Central memory CD8-positive, alpha-beta T cell (primary cell): ENCODE data around the gene PRKCG.
"Not testable (repeated sequence)": the region's sequence is repeated elsewhere in the genome, so short reads cannot be mapped to it uniquely, and the experiment has no call there.

Experiments
- ATAC-seq: fragments of 150-1000 bp; cut with Tn5 transposase; replicated peaks from 2 replicates; pipeline ENCODE4 v1.10.0; 2022; ENCODE audit warnings: mild to moderate bottlenecking, moderate FRiP score, moderate number of reproducible peaks; ENCODE audit not compliant: poor library complexity, severe bottlenecking; ENCODE audit errors: extremely low read depth
- DNase-seq, 2 donors: peaks; one replicate each; pipeline ENCODE4 v3.0.0; 2021; ENCODE audit warnings: low spot score in 2 of 2
- H3K27ac Mint-ChIP-seq: one replicate; pipeline ENCODE4 v1.8.0; 2022; ENCODE audit warnings: low read depth, mild to moderate bottlenecking, moderate library complexity, mixed read lengths
- H3K27me3 Mint-ChIP-seq: one replicate; pipeline ENCODE4 v1.8.0; 2022; ENCODE audit warnings: mixed read lengths
- H3K36me3 Mint-ChIP-seq: one replicate; pipeline ENCODE4 v1.8.0; 2022; ENCODE audit warnings: mild to moderate bottlenecking, moderate library complexity, mixed read lengths; ENCODE audit not compliant: insufficient read depth
- H3K4me1 Mint-ChIP-seq: one replicate; pipeline ENCODE4 v1.8.0; 2022; ENCODE audit warnings: mixed read lengths
- H3K4me3 Mint-ChIP-seq: one replicate; pipeline ENCODE4 v1.8.0; 2022; ENCODE audit warnings: mild to moderate bottlenecking, moderate library complexity, mixed read lengths
- H3K9me3 Mint-ChIP-seq: one replicate; pipeline ENCODE4 v1.8.0; 2022; ENCODE audit warnings: mixed read lengths

The PRKCG gene

DNA sequence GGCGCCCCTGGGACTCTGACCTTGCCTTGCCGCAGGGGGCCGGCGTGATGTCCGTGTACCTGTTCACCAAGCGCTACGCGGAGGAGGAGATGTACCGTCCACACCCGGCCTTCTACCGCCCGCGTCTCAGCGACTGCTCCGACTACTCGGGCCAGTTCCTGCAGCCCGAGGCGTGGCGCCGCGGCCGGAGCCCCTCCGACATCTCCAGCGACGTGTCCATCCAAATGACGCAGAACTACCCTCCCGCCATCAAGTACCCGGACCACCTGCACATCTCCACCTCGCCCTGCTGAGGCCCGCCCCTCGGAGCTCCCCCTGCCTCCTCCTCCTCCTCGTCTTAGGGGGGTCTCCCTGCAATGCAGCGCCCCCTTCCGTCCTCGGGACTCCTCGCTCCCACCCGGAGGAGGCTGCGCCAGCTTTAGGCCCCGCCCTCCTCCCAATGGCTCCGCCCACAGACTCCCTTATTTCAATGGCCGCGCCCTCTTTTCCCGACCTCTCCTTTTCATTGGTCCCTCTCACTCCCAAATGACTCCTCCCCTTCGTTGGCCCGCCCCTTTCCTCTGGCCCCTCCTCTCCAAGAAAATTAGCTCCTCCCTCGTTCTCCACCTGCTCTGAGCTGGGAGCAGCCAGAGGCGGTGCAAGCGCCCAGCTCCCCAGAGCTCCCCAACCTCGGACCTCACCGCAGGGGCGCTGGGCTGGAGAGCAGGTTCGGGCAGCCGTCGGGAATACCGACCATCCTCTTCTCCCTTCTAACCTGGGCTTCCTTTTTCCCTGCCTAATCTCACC, 60.2 kb downstream of the PRKCG start:
- Mint-ChIP-seq H3K27ac (no peak overlapping the region), H3K4me1 (peaks cover 8% of the 10 kb centered on the region), H3K27me3 (peaks cover 84% of the 10 kb centered on the region), H3K9me3 (peaks cover 5% of the 10 kb centered on the region), H3K4me3 (no peak overlapping the region), H3K36me3 (no peaks in the 10 kb centered on the region)
- ATAC-seq (no peak), DNase-seq (no peak)

DNA sequence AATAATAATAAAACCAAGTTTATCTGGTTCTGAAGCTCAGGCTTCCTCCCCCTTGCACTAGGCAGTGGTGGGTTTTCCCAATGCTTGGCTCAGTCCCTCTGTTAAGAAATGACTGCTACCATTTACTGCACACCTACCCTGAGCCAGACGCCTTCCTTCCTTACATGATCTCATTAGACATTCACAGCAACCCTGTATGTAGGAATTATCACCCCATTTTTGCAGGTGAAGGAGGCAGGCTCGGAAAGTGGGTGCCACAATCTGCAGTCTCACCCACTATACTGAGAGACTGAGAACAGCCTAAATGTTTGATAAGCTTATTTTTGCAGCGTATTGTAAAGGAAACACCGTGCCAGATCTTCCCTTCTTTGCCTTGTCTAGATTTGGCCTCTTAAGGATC, 62.4 kb downstream of the PRKCG start:
- no peaks in the 10 kb centered on the region for H3K36me3 Mint-ChIP-seq
- no peak overlapping the region for H3K4me3 Mint-ChIP-seq
- no peak for ATAC-seq
- H3K9me3 Mint-ChIP-seq, result peaks cover 5% of the 10 kb centered on the region
- H3K27me3 Mint-ChIP-seq, result peaks cover 77% of the 10 kb centered on the region
- H3K27ac Mint-ChIP-seq, result no peak overlapping the region
- DNase-seq, result no peak
- peaks cover 8% of the 10 kb centered on the region for H3K4me1 Mint-ChIP-seq

DNA sequence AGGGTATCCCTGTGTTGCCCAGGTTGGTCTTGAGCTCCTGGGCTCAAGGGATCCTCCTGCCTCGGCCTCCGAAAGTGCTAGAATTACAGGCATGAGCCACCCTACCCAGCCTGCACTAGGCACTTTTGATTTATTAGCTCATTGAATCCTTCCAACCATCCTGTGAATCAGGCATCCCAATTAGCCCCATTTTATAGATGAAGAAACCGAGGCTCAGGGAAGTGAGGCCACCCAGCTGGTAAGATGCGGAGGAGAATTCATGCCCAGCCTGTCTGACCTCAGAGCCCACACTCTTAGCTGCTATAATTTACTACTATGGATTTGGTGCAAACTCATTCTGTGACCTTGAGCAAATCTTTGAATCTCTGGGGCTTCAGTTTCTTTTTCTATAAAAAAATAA, 62.9 kb downstream of the PRKCG start:
- no peak overlapping the region for H3K4me3 Mint-ChIP-seq
- H3K27ac Mint-ChIP-seq, result no peak overlapping the region
- no peaks in the 10 kb centered on the region for H3K36me3 Mint-ChIP-seq
- DNase-seq, result no peak
- H3K4me1 Mint-ChIP-seq, result peaks cover 8% of the 10 kb centered on the region
- no peak for ATAC-seq
- H3K27me3 Mint-ChIP-seq, result peaks cover 72% of the 10 kb centered on the region
- peaks cover 5% of the 10 kb centered on the region for H3K9me3 Mint-ChIP-seq

DNA sequence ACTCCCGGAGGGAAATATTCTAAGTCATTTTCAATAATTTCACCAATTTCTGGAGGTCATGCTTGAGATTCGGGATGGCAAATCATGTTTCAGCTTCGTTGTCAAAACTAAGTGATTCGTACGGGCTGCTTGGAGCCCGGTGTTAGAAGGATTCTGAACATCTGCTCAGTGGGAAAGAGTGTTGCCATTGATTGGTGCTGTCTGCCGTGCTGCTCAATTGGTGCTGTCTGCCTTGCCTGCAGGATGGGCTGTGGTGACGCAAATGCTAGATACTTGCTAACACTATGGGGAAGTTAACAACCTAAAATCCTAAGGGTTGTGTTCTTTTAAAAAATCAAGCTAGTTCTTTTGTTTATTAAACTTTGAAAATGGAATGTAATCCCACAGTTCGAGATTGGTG, 63.4 kb downstream of the PRKCG start:
- H3K36me3 Mint-ChIP-seq, result no peaks in the 10 kb centered on the region
- H3K4me3 Mint-ChIP-seq, result no peak overlapping the region
- peaks cover 8% of the 10 kb centered on the region for H3K4me1 Mint-ChIP-seq
- H3K27ac Mint-ChIP-seq, result no peak overlapping the region
- ATAC-seq (no peak), DNase-seq (no peak)
- peaks cover 67% of the 10 kb centered on the region for H3K27me3 Mint-ChIP-seq
- peaks cover 5% of the 10 kb centered on the region for H3K9me3 Mint-ChIP-seq

DNA sequence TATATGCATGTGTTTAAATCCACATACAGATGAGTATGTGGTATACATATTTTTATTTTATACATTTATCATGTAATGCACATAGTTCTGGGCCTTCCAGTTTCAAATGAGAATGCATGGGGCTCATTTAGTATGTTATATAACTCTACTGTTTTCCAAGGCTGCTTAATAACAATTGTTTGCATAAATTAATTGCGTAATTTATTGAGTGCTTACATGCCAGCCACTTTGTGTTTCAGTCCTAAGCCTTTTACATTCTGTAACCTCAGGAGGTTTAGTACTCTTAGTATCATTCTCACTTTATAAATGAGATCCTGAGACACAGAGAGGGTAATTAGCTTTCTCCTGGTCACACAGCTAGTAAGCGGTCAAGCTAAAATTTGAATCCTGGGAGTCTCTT, 64.0 kb downstream of the PRKCG start:
- Mint-ChIP-seq H3K27ac (no peak overlapping the region), H3K9me3 (peaks cover 5% of the 10 kb centered on the region), H3K36me3 (no peaks in the 10 kb centered on the region), H3K4me3 (no peak overlapping the region), H3K4me1 (peaks cover 8% of the 10 kb centered on the region), H3K27me3 (peaks cover 61% of the 10 kb centered on the region)
- no peak for ATAC-seq
- DNase-seq, result no peak

DNA sequence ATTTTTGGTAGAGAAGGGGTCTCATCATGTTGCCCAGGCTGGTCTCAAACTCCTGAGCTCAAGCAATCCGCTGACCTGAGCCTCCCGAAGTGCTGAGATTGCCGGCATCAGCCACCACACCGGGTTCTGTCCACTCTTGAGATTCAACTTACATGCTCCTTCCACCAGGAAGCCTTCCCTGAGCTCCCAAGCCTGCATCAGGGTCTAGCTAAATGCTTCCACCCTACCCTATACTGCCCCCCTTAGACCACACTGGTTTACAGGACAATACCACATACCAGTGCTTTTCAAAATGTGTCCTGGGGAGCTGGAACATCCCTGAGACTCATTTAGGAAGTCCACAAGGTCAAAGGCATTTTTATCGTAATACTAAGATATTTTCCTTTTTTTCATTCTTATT, 65.6 kb downstream of the PRKCG start:
- no peak for ATAC-seq
- H3K9me3 Mint-ChIP-seq, result peaks cover 3% of the 10 kb centered on the region
- H3K36me3 Mint-ChIP-seq, result no peaks in the 10 kb centered on the region
- no peak overlapping the region for H3K4me3 Mint-ChIP-seq
- H3K27me3 Mint-ChIP-seq, result peaks cover 60% of the 10 kb centered on the region
- H3K27ac Mint-ChIP-seq, result no peak overlapping the region
- no peak for DNase-seq
- peaks cover 6% of the 10 kb centered on the region for H3K4me1 Mint-ChIP-seq

DNA sequence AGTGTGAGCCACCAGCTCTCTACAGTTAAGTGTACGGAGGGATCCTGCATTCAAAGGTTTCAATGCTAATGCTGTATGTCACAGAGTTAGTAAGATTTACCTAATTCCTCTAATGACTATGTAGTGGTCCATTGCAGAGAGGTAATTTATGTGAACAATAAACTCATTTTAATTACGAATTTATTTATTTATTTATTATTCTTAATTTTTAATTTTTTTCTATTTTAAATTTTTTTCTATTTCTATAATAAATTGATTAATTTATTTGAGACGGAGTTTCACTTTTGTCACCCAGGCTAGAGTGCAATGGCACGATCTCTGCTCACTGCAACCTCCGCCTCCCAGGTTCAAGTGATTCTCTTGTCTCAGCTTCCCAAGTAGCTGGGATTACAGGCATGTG, 66.6 kb downstream of the PRKCG start:
- H3K9me3 Mint-ChIP-seq, H3K36me3 Mint-ChIP-seq, H3K4me1 Mint-ChIP-seq, H3K4me3 Mint-ChIP-seq, DNase-seq, ATAC-seq, H3K27ac Mint-ChIP-seq: not testable (repeated sequence)
- H3K27me3 Mint-ChIP-seq, result peaks cover 52% of the 10 kb centered on the region

DNA sequence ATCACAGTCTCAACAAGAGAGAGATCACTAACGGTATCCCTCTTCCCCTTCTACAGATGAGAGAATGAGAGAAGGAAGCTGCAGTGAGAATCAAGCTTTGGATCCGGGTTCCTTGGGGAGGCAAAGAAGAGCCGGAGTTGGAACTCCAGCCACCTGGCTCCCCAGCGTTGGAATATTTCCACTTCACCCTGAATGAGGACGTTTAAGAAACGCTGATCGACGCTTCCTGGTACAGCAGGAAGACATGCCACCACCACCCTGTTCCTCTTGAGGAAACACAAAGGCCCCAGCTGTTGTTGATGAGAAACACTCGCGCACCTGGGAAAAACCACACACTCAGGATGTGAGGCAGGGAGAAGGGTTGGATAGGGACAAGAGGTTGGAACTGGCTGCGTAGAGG, 69.4 kb downstream of the PRKCG start:
- Mint-ChIP-seq H3K27me3 (peaks cover 47% of the 10 kb centered on the region), H3K36me3 (no peaks in the 10 kb centered on the region), H3K4me1 (no peaks in the 10 kb centered on the region), H3K9me3 (no peaks in the 10 kb centered on the region), H3K4me3 (no peak overlapping the region), H3K27ac (no peak overlapping the region)
- no peak for DNase-seq
- no peak for ATAC-seq

DNA sequence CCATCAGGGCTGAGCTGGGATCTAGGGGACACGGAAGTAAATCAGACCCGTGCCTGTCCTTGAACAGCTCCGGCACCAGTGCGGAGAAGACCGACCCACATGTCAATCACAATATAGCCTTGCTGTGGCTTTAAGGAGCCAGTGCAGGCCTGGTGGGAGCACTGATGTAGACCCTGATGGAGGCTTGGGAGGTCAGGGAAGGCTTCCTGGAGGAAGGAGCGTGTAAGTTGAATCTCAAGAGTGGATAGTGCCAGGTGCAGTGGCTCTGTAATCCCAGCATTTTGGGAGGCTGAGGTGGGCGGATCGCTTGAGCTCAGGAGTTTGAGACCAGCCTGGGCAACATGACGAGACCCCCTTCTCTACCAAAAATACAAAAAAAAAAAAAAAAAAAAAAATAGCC, 70.0 kb downstream of the PRKCG start:
- Mint-ChIP-seq H3K27me3 (peaks cover 48% of the 10 kb centered on the region), H3K4me1 (no peaks in the 10 kb centered on the region), H3K27ac (no peak overlapping the region), H3K4me3 (no peak overlapping the region), H3K36me3 (no peaks in the 10 kb centered on the region), H3K9me3 (no peaks in the 10 kb centered on the region)
- no peak for DNase-seq
- no peak for ATAC-seq

DNA sequence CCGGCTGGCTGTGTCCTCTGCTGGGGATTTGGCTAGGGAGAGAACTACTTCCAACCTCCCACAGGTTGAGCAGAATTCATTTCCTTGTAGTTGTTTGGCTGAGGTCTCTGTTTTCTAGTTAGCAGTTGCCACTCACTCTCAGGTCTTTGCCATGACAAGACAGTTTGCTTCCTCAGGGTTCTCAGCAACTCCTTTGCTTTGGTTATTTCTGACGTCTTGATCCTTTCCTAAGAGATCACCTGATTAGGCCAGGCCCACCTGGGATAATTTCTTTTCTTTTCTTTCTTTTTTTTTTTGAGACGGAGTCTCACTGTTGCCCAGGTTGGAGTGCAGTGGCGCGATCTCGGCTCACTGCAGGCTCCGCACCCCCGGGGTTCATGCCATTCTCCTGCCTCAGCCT, 71.4 kb downstream of the PRKCG start:
- Mint-ChIP-seq H3K9me3 (no peaks in the 10 kb centered on the region), H3K27me3 (peaks cover 51% of the 10 kb centered on the region), H3K36me3 (no peaks in the 10 kb centered on the region), H3K27ac (no peak overlapping the region), H3K4me1 (peaks cover under 1% of the 10 kb centered on the region), H3K4me3 (no peak overlapping the region)
- ATAC-seq (no peak), DNase-seq (no peak)
